GM21526 (cell line): Measurements from ENCODE around the gene POU2F2.
A peak's percentile ranks its signal among the peaks of the same experiment; 100 is the strongest.

Experiments used
- ATAC-seq: cut with Tn5 transposase; IDR thresholded peaks from one replicate; pipeline ENCODE4 v1.9.1; 2021; ENCODE audit warnings: moderate library complexity; ENCODE audit not compliant: unreplicated experiment, low FRiP score

Gene POU2F2

DNA sequence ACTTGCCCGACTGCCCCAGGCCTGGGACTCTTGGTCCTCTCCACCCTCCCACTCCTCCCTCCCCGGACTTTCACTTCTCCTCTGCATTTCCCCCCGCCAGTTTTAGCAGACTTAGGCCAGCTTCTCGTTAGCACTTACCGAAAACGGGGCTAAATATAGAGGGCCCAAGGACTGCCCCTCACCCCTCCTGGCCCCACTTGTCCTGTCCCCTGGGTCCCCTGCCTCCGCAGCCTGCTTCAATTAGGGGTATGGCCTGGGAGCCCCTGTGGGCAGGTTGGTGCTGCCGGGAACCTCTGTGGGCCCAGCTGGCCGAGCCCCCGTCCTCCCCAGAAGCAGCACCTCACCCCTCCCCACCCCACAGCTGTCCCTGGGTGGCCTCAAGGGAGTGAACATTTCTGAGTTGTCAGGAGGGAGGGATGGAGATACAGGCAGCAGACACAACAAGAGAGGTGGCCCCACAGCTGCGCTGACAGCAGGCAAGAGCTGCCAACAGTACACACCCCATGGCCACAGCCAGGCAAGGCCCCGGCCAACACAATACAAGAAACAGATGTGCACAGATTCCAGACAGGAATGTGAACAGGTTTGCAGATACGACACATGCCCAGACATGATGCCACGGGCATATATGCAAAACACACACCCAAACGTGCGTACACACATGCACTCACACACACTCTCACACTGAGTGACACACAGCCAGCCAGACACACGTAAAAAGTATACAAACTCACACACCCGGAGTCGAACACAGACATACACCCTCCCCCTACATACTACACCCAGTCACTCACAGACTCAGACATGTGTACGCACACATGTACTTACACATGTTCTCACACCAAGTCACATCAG lies 2.6 kb downstream of the POU2F2 start:
- ATAC-seq, result no peak

DNA sequence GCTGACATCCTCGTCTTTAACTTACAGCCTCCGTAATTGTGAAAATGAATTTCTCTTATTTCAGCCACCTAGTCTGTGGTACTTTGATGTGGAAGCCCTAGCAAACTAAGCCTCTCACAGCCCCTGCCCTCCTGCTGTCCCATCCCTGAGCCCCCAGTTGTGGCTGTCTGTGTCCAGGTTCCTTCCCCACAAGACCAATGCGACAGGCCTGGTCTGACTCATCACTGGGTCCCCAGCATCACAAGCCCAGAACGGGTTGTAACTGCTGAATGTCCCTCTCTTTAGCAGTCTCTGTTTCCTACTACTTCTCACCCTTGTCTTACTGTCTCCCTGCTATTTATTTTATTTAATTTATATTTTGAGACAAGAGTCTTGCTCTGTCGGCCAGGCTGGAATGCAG lies 5.7 kb downstream of the POU2F2 start:
- ATAC-seq, result no peak

DNA sequence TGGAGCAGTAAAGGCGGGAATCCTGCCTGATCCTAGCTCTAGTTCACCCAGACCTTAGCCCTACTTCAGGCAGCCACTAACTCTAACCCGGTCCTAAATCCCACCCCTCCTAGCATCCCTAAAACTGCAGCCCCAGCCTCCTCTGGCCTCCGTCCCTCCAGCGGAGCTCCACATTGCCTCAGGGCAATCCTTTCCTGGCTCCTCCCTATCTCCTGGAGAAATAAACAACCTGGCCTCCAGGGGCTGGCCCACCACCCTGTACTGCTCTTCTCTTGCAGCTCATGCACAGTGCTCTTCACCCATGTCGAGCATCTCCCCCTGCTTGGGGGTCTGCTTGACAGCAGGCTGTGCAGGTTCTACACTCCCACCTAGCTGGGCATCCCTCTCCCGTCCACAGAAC lies 6.7 kb downstream of the POU2F2 start:
- no peak for ATAC-seq

- no peak for ATAC-seq
Observed at GRCh38 chr19:42124386-42124901, 7.8 kb downstream of the POU2F2 start.

DNA sequence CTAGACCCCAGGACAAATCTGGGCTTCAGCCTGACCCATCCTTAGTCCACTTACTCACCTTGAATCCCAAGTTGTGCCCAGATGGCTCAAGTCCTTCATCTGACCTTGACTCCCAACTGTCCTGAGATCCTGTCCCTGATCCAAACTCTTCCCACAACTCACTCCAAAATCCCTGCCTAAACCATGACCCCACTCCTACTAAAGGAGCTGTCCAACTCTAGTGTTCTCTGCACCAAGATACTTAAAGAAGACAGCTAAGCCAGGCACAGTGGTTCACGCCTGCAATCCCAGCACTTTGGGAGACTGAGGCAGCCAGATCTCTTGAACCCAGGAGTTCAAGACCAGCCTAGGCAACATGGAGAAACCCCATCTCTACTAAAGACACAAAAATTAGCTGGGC lies 8.5 kb downstream of the POU2F2 start:
- ATAC-seq, result no peak

DNA sequence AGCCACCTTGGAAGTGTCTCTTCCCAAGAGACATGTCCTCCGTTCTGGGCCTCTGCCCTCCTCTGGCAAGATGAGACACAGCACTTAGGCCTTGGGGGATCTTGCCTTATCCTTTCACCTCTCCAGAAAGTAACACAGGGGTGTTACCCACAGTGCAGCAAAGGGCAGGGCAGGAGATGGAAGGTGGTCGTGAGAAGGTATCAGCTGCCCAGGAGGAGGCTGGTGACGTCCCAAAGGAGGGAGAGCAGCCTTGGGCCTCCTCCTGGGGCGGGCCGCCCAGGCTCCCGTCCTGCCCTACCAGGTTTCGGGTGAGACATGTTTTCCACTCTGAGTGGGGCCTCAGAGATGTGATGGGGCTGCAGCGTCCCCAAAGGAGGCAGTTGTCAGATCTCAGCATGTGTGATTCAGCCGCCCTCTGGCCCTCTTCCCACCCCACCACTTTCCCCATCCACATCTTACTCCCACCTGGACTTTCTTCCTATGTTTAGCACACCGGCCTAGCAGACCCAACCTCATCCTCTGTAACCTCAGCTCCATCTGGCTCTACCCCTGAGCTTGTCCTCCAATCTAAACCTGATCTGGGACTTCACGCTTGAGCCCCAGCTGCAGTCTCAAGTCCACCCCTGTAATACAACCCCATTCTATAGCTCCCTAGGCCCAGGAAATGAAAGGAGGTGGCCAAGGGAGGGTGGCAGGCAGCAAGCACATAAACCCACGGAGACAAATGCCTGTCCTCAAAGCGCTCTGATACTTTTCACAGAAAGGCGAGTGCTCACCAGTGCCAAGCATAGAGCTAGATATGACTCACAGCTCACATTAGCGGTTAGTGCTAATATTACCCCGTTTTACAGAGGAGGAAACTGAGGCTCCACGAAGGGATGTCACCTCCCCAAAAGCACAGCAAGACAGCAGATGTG lies 9.3 kb downstream of the POU2F2 start:
- ATAC-seq, result no peak

DNA sequence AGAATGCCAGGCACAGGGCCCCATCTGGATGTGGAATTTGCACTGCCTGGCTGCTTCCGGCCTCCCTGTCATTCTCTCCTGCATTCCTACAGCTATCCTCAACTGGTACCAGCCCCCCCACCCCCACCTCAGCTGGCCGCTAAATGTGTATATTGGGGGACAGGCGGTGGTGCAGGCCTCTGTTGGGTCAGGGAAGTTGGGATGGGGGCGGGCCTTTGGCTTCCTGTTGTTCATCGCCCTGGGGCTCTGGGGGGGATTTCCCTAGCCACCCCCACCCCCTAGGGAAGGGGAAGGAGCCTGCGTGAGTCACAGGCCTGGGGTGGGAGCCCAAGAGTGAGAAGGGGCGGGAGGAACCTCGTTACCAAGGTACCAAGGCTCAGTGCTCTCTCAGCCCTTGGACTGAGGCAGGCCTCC lies 10.6 kb downstream of the POU2F2 start:
- no peak for ATAC-seq

GRCh38 chr19:42121036-42121621 lies 11.1 kb downstream of the POU2F2 start:
- ATAC-seq, result no peak

- no peak for ATAC-seq
Observed at GRCh38 chr19:42120276-42120980, 11.8 kb downstream of the POU2F2 start.

- no peak for ATAC-seq
Observed at GRCh38 chr19:42117076-42117475, 15.2 kb downstream of the POU2F2 start.

- no peak for ATAC-seq
Observed at GRCh38 chr19:42116308-42117075, 15.8 kb downstream of the POU2F2 start.

- no peak for ATAC-seq
Observed at GRCh38 chr19:42115705-42116104, 16.5 kb downstream of the POU2F2 start.

DNA sequence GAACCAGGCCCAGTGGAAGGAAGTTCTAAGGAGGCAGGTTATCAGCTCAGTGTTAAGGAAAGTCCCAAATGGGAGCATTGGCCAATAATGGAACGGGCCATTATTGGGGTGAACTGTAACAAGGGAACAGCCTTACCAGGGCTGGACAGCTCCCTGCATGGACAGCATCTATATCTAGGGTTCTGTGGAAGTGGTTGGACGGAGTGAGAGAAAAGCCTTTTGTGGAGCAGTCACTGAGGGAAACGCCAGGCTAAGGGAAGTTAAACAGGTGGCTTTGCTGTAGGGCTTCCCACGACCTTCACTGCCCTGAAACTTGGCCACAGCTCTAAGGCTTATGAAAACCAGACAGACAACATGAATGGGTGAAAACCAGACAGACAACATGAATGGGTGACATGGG lies 17.0 kb downstream of the POU2F2 start:
- no peak for ATAC-seq

- peak; percentile 61 for ATAC-seq
Observed at GRCh38 chr19:42114412-42114811, 17.8 kb downstream of the POU2F2 start.

DNA sequence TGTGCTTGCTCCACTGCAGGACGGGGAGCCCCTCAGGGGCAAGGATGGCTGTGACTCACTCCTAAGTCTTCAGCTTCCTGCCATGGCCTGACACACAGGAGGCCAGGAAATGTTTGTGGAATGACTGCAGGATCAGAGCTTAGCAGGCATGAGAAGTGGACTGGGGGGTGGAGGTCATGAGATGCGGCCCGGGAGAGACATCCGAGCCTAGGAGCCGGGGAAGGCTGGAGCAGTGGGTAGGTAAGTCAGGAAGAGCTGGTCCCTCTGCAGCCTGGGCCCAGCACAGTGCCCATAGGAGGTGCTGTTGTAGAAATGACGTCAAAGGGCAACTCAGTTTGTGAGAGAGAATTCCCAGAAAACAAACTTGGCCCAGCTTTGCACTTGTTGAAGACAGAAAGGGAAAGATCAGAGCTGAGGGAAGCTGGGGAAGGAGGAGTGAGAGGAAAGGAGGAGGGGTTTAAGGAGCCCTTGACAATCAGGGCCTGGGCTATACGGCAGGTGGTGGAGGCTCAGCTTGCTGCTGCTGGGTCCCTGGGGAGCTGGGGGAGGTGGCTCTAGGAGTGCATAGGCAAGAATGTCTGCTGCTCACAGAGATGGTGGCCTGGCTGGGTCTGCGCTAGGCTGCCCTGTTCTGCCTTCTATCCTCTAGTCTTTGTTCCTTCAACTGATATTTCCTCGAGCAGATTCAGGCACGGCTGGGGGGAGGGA lies 18.5 kb downstream of the POU2F2 start:
- ATAC-seq, result no peak

DNA sequence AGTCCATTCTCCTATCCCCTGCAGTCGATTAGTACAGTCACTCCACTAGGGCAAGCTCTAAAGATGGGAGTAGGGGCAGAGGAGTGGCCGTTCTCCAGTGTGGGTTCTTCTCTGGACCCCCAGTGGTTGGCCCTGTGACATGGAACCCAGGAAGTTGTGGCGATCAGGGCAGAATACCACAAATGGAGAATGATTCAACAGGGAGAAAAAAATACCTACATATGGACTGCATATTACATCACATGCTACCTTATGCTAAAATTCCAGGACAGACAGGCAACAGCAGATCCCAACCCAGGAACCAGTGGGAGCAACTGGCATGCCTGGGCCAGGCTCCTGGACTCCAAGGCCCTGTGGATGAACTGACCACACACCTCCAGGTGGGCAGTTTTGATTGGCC lies 20.4 kb downstream of the POU2F2 start:
- no peak for ATAC-seq

DNA sequence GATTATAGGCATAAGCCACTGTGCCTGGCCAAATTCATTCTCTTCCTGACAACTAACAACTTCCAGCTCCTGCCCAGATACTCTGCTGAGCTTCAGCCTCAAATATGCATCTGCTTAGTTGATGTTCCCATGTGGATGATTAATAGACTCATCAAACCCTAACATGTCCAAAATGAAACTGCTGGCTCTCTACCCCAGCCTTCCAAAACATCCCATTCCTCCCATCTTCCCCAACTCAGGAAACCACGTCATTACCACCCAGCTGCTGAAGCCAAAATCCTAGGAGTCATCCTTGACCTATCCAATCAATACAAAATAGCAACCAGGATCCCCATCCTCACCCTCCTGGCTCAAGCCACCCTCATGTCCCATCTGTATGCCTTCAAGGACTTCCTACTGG lies 20.9 kb downstream of the POU2F2 start:
- no peak for ATAC-seq

- ATAC-seq, result no peak
Observed at GRCh38 chr19:42110658-42111057, 21.6 kb downstream of the POU2F2 start.

- no peak for ATAC-seq
Observed at GRCh38 chr19:42109896-42110295, 22.4 kb downstream of the POU2F2 start.
